ENCODE data around the gene SLC22A4.
A peak's percentile ranks its signal among the peaks of the same experiment; 100 is the strongest.

SLC22A4 gene

DNA sequence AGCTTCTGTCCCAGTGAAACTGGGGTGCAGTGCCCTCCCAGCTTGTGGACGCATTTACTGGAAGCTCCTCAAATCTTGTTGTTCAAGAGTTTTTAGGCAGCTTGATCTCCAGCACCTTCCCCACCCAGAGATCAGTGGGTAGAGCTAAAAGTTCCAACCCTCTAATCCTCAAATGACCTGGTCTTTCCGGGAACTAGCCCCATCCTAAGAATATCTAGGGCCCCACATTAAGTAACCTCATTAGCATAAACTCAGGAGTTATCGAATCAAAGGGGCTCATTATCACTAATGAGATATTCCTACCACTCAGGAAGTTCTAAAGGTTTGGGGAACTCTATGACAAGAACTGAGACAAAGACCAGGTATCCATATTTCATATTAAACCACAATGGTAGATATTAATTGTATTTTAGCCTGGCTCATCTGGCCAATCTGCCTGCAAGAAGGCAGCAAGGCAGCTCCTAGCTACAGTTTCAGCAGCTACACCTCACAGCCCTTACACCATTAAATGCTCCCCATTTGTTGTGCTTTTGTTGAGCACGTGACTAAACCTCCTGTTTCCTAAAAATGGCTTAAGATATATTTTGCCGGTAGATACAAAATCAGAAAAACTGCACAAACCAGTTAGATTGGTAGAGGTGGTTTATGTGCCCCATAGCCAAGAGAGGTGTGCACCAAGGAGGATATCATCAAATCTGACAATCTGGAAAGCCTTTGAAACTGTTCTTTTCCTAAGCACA is 50.8 kb downstream of the SLC22A4 start:
- DNase-seq = no peak

DNA sequence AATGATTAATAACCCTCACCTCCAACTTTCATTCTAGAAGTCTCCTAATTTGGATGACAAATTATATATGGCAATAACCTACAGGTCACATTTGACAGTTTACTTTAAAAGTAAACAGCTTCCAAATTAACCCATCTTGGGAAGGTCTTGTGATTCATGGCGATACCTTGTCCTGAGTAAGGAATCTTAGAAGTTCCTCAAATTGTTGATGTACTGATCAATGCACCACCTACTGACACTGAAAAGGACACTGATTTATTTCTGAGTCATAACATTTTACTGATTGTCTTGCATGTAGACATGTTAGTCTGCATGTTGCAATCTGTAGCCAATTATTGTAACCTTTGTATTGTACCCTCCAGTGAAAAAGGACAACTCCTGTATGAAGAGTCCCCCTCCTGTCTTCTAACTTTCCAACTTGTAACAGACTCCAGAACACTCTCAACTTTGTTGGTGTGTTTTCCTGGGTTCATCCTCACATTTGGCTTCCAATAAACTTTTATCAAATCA is 59.3 kb downstream of the SLC22A4 start:
- no peak for DNase-seq

DNA sequence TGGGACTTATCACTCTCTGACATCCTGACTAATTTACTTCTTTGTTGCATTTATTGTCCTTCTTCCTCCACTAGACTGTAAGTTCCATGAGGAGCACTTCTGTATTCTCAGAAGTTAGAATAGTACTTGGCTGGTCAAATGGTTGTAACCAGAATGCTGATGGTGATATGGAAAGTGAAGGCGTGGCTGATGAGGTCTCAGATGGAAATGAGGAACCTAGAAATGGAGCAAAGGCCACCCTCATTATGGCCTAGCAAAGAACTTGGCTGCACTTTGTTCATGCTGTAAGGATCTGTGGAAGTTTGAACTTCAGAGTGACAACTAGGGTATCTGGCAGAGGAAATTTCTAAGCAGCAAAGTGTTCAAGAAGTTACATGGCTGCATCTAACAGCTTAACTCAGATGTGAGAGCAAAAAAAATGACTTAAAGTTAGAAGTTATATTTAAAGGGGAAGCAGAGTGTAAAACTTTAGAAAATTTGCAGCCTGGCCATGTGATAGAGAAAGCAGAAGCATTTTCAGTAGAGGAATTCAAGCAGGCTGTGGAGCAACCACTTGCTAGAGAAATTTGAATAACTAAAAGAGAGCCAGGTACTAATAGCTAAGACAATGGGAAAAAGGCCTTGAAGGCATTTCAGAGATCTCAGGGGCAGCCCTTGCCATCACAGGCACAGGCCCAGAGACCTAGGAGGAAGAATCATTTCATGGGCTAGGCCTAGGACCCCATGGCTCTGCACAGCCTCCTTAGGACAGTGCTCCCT is 60.4 kb downstream of the SLC22A4 start:
- DNase-seq = no peak

DNA sequence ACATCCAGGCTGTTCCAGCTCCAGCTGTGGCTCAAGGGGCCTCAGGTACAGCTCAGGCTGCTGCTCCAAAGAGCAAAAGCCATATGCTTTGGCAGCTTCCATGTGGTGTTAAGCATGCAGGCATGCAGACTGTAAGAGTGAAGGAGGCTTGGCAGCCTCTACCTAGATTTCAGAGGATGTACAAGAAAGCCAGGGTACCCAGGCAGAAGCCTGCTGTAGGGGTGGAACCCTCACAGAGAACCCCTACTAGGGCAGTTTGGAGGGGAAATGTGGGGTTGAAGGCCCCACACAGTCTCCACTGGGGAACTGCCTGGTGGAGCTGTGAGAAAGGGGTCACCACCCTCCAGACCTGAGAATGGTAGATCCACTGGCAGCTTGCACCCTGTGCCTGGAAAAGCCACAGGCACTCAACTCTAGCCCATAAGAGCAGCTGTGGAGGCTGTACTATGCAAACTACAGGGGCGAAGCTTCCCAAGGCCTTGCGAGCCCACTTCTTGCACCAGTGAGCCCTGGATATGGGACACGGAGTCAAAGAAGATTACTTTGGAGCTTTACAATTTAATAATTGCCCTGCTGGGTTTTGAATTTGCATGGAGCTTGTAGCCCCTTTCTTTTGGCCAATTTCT is 61.1 kb downstream of the SLC22A4 start:
- DNase-seq = no peak

DNA sequence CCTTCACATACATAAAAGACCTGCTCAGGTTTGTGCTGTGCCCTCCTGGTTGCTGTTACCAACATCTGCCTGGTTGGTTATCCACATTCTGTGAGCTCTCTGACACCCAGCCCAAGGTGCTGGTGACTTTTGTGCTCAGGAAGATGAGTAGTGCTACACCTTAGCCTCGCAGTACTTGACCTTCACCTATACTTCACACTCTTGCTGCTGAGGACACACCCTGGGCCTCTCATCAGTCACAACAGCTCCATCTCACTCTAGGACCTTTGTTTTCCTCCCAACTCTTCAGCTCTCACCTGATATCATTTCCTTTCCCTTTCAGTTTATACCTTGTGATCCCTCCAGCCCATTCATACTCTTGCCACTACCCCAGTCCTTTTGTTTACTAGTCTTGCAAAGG is 64.6 kb downstream of the SLC22A4 start:
- DNase-seq = no peak

DNA sequence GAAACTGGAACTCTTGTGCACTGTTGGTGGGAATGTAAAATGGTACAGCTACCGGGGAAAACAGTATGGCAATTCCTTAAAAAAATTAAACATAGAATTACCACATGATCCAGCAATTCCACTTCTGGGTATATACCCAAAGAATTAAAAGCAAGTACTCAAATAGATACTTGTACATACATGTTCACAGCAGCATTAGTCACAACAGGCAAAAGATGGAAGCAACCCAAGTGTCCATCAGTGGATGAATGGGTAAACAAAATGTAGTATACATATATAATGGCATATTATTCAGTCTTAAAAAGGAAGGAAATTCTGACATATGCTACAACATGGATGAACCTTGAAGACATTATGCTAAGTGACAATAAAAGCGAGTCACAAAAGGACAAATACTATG is 67.9 kb downstream of the SLC22A4 start:
- no peak for DNase-seq

GRCh38 chr5:132363431-132364112 is 69.4 kb downstream of the SLC22A4 start:
- no peak for DNase-seq

DNA sequence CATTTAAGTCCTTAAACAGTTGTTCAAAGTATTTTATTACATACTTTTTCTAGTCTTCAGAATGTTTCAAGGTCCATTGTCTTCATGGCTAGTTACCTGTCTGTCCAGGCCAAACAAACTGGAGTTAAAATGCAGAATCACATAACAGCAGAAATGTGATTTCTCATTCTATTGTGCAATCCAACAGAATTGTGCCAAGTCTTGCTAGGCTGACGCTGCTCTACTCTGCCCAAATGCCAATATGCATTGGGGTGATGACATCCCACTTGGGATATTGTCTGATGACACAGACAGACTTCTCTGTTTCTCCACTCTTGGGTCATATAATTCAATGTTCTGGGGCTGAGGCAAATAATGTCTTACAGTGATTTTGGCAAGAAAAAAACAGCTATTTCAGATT is 70.1 kb downstream of the SLC22A4 start:
- no peak for DNase-seq

GRCh38 chr5:132365213-132365612 is 71.0 kb downstream of the SLC22A4 start:
- no peak for DNase-seq

GRCh38 chr5:132368186-132368585 is 74.0 kb downstream of the SLC22A4 start:
- DNase-seq = no peak

DNA sequence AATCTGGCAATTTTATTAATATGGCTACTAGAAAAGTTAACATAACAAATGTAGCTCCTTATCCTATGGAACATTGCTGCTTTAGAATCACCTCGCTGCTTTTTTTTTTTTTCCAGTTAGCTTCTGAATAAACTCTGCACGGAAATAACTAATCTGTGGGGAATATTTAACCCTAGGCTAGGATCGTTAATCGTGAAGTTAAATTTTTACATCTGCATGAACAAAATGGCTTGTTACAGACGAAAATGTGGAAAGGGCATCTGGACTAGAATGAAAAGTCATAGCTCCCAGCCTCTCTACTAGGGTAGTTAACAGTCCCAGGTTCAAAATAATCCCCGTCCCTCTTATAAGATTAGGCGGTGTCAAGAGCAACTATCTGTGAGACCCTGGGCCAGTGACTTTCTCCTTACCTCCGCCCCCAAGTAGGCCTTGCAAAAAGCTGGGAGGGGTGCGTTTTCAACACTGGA is 74.8 kb downstream of the SLC22A4 start:
- no peak for DNase-seq

DNA sequence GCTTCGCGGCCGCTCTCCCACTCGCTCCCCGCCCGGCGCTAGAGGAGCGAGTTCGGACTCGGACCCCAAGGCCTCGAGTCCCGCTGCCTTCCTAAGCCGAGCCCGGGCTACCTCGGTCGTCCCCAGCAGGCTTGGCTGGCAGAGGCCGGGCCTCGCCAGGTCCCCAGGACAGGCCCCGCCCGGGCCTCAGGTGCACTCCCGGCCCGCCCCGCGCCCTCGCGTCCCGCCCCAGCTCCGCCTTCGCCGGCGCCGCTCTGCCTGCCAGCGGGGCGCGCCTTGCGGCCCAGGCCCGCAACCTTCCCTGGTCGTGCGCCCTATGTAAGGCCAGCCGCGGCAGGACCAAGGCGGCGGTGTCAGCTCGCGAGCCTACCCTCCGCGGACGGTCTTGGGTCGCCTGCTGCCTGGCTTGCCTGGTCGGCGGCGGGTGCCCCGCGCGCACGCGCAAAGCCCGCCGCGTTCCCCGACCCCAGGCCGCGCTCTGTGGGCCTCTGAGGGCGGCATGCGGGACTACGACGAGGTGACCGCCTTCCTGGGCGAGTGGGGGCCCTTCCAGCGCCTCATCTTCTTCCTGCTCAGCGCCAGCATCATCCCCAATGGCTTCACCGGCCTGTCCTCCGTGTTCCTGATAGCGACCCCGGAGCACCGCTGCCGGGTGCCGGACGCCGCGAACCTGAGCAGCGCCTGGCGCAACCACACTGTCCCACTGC is 75.4 kb downstream of the SLC22A4 start, which contains the start of gene SLC22A5:
Gene SLC22A5, plus strand, starts transcription at position 237 of the 707 bp plus-strand sequence. Its CDS starts 263 bp downstream, at position 500.
- peak; percentile 73 to 82 for DNase-seq

DNA sequence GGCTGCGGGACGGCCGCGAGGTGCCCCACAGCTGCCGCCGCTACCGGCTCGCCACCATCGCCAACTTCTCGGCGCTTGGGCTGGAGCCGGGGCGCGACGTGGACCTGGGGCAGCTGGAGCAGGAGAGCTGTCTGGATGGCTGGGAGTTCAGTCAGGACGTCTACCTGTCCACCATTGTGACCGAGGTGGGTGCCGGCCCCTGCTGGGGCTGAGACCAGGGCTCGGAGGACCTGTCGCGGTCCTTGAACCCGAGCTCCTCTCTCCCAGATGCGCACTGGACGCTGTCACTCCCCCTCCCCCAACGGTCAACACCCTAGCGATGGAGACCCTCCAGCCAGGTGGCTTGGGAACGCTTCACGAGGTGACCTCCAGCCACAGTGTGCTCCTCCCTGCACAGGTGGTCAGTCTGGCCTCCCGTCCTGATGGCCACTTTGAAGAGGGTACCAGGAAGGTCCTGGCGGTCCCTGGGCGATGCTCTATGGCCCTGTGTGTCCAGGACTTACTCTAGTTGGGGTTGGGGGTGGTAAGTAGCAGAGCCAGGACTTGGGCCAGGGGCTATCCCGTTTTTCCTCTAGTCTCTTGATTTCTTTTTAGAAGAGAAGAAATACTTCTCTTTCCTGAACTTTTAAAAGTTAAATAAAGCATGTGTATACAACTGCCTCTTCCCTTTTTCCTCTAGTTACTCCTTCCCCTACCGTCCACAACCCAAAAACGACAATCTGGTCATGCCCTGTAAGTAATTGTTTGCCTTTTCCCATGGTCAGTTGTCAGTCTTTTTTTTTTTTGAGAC is 76.2 kb downstream of the SLC22A4 start:
- DNase-seq = no peak

DNA sequence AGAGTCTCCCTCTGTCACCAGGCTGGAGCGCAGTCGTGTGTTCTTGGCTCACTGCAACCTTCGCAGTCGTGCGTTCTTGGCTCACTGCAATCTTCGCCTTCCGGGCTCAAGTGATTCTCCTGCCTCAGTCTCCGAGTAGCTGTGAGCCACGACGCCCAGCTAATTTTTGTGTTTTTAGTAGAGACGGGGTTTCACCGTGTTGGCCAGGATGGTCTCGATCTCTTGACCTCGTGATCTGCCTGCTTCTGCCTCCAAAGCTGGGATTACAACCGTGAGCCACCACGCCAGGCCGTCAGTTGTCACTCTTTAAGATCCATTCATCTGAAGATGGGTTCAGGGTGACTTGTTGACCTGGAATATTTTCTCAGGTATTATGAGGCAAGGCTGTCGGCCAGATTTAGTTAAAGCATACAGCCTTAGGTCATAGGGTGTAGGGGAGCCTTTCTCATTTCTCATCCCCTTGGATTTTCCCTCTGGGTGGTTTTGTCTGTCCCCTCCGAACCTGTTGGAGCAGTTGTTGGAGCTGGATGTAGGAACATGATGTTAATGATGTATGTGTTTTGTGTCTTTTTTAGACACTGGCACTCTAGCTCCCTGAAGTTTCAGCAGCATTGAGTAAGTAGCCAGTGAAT is 76.9 kb downstream of the SLC22A4 start:
- no peak for DNase-seq

DNA sequence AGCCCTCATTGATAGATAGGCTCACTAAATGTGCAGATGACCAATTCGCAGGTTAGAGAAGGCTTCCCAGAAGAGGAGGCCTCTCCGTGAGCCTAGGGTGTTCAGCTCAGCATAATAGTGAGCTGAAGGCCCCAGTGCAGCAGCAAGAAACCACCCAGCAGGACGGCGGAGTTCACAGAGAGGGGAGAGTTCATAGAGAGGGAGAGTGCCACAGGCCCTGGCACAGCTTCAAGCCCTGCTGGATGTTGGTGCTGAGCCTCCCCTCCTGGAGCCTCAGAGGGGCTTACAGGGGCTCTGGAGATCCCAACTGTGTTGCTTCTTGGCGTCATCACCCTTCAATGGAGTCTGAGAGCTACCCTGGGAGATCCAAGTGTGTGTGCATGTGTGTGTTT is 77.4 kb downstream of the SLC22A4 start:
- DNase-seq = no peak

GRCh38 chr5:132372127-132372526 is 77.9 kb downstream of the SLC22A4 start:
- DNase-seq = no peak

DNA sequence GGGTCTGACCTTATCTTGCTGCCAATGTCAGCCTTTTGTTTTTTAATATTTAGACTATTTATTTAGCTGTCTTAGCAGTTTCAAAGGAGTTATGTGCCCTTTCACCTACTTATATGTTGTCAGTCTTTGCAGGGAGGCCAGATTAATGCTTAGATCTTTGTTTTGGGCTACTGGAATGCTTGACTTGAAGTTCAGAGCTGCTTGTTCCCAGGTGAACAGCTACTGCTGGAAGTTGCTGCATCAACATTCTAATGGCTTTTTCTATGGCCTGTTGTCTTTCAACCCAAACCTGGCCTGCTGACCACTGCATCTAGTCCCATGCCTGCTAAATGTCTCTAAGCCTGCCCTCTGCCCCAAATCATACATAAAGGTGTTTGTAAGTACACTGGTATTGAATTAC is 78.3 kb downstream of the SLC22A4 start:
- no peak for DNase-seq

DNA sequence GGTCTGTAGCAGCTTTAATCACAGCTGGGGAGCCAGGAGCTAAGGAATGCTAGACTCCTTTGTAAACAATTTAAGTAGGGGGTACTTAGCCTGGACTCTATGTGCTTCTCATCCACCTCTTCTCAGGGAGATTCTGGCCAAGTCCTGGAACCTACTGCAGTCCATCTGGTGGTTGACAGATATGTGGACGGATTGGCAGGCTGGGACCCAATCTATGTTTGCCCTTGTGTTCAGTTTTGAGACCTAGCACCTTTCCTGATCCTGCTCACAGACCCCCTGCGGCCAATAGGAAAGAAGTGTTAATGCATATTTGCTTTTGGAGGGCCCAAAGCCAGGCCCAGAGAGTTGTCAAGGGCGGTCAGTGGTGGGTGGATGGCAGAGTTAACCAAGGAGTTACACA is 81.8 kb downstream of the SLC22A4 start:
- DNase-seq = no peak

DNA sequence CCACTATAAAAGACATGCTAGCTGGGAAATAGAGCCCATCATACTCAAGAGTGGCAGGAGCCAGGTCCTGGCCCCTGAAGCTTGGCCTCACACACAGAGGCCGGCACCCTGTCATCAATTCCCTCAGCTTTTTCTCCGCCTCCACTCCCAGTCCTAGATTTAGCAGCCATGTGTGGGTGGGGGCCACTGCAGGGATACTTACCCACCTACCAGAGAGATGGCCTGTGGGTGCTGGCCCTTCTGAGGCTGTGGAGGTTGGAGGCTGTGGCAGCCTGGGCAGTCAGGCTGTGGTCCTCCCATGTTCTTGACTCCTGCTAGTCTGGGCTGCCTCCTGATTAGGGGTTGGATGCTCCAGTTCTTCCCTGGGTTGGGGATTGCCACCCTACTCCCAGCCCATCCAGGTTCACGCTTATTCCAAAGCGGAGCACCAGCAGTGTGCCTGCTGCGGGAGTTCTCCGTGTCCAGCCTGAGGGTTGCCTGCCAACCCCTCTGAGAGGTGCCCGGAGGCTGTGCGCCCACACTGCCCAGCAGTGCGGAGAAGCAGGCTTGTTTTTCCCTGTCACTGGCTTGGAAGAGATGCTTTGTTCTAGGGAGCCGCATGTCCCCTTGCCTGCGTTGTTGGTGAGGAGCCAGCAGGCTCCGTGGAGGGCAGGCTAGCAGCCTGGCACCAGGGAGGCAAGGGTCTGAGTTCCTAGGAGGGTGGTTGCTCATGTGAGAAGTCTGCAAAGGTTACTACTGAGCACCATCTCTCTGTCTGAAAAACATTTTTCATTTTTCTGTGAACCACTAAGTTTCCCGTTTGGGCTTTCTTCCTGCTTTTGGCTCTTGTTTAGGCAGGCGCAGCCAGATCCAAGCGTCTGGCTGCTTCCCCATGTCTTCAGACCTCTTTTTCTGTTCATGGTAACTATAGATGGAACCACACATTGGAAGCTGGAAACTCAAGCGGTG is 82.8 kb downstream of the SLC22A4 start:
- DNase-seq = no peak

DNA sequence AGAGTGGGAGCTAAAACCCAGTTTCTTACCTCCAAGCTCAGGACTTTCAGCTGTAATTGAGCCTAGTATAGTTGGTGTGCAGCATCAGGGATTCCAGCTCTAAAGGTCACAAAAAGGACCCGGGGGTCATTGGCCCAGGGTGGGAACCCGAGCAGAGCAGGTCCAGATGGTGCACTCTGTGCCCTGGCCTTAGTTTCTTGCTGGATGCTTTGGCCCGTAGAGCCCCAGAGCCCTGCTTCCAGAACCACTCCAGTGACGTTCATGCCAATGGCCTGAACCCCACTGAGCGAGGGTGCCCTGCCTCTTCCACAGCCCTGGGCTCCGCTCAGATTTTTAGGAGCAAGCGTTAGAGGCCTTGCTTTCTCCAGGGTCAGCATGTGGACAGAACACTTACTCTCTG is 83.5 kb downstream of the SLC22A4 start:
- DNase-seq = no peak
